GM12878 (cell line): ENCODE measurements around the gene HAGHL.

Experiments
- CREB1 ChIP-seq: IDR thresholded peaks from 2 replicates; pipeline ENCODE4 v1.6.1; 2012; ENCODE audit warnings: low read depth, mild to moderate bottlenecking, inconsistent platforms
- CTCF ChIP-seq, 3 experiments: IDR thresholded peaks in 2 of 3; conservative IDR thresholded peaks in 1 of 3; 2 replicates each; pipeline ENCODE4 v1.5.1; 2011; ENCODE audit warnings: low read depth in 3 of 3, low read length in 3 of 3, mild to moderate bottlenecking in 3 of 3, control low read depth in 2 of 3, moderate library complexity in 2 of 3, inconsistent platforms in 1 of 3, mixed read lengths in 1 of 3; ENCODE audit not compliant: control insufficient read depth in 2 of 3, insufficient read depth in 1 of 3; ENCODE audit errors: extremely low read depth in 1 of 3
- E2F4 ChIP-seq: IDR thresholded peaks from 2 replicates; pipeline ENCODE4 v1.6.1; 2012; ENCODE audit warnings: low read depth, low read length, improper control_type of control experiment
- EP300 ChIP-seq, 2 experiments: fragments of 150-350 bp in 1 of 2; IDR thresholded peaks; 2 replicates each; pipeline ENCODE4 v1.6.1; 2011 to 2012; ENCODE audit warnings: low read depth in 2 of 2, low read length in 2 of 2, borderline replicate concordance in 1 of 2, improper control_type of control experiment in 1 of 2, inconsistent platforms in 1 of 2; ENCODE audit not compliant: control insufficient read depth in 1 of 2
- EZH2 ChIP-seq: IDR thresholded peaks from 2 replicates; pipeline ENCODE4 v1.6.1; 2012; ENCODE audit warnings: low read depth, mild to moderate bottlenecking, control low read depth, inconsistent platforms, low read length, borderline replicate concordance; ENCODE audit not compliant: control insufficient read depth
- JUNB ChIP-seq: IDR thresholded peaks from 2 replicates; pipeline ENCODE4 v1.6.1; 2016; ENCODE audit warnings: antibody characterized with exemption, mild to moderate bottlenecking
- JUND ChIP-seq: IDR thresholded peaks from 2 replicates; pipeline ENCODE4 v1.6.1; 2012; ENCODE audit warnings: low read depth, mild to moderate bottlenecking, low read length, improper control_type of control experiment, moderate library complexity
- POLR2AphosphoS2 ChIP-seq: IDR thresholded peaks from 2 replicates; pipeline ENCODE4 v1.6.1; 2011; ENCODE audit warnings: low read depth, mild to moderate bottlenecking, low read length, improper control_type of control experiment, moderate library complexity
- POU2F2 ChIP-seq: IDR thresholded peaks from 3 replicates; pipeline ENCODE4 v1.6.1; 2011; ENCODE audit warnings: low read depth, mild to moderate bottlenecking, low read length, borderline replicate concordance
- RCOR1 ChIP-seq: conservative IDR thresholded peaks from 2 replicates; pipeline ENCODE4 v1.6.1; 2012; ENCODE audit warnings: low read depth, low read length, improper control_type of control experiment
- SMAD1 ChIP-seq: fragments of 450-650 bp; IDR thresholded peaks from 2 replicates; pipeline ENCODE4 v1.6.1; 2018; ENCODE audit warnings: mild to moderate bottlenecking, low read depth; ENCODE audit not compliant: partially characterized antibody
- USF1 ChIP-seq: IDR thresholded peaks from 2 replicates; pipeline ENCODE4 v1.6.1; 2011; ENCODE audit warnings: borderline replicate concordance, low read depth, mild to moderate bottlenecking, moderate library complexity, mixed read lengths, low read length; ENCODE audit not compliant: insufficient read depth; ENCODE audit errors: extremely low read length
- USF2 ChIP-seq: IDR thresholded peaks from 2 replicates; pipeline ENCODE4 v1.6.1; 2011; ENCODE audit warnings: low read depth, low read length, improper control_type of control experiment, borderline replicate concordance
- ZNF24 ChIP-seq: fragments of 450-650 bp; IDR thresholded peaks from 2 replicates; pipeline ENCODE4 v1.6.1; 2017; ENCODE audit warnings: antibody characterized with exemption, mild to moderate bottlenecking

GRCh38 chr16:678858-679813, 47.8 kb upstream of the HAGHL start:
- TF ChIP-seq POLR2AphosphoS2: no peak
- no peak for TF ChIP-seq POU2F2
- TF ChIP-seq EZH2: no peak
- TF ChIP-seq RCOR1: no peak
- no peak for TF ChIP-seq EP300 (IDR thresholded peaks at IDR 0.05; ENCODE audit: borderline replicate concordance in 1 of 2, control insufficient read depth in 1 of 2, low read depth in 2 of 2, low read length in 2 of 2)
- no peak for TF ChIP-seq JUND
- TF ChIP-seq E2F4: no peak
- no peak for TF ChIP-seq CREB1
- TF ChIP-seq SMAD1: no peak
- no peak for TF ChIP-seq JUNB
- no peak for TF ChIP-seq ZNF24
- no peak for TF ChIP-seq USF2
- no peak for TF ChIP-seq USF1
- TF ChIP-seq CTCF (IDR thresholded peaks at IDR 0.05 in 2 of 3, conservative IDR thresholded peaks at IDR 0.05 in 1 of 3; ENCODE audit: control insufficient read depth in 2 of 3, extremely low read depth in 1 of 3, insufficient read depth in 1 of 3, low read depth in 3 of 3, low read length in 3 of 3): no peak
